ENCODE results near the gene DAGLB.

DNA sequence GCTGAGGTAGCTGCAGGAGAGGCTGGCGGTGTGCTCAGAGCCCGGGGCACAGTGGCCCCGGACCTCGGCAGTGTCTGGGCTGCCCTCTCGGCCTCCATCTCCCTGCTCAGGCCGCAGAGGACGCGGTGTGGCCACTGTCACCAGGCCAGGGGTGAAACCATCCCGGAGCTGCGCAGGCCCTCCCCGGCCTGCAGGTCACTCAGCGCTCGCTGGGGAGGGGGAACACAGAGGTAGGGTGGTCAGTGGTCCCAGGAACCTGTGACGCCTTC is 49.8 kb upstream of the DAGLB start:
- TF ChIP-seq TARDBP (IDR thresholded peaks at IDR 0.05) (no peak), SP1 (IDR thresholded peaks at IDR 0.05) (no peak), SUZ12 (IDR thresholded peaks at IDR 0.05) (no peak), HDGF (IDR thresholded peaks at IDR 0.05; ENCODE audit: borderline replicate concordance) (no peak), FOXM1 (IDR thresholded peaks at IDR 0.05; ENCODE audit: borderline replicate concordance) (no peak), NFRKB (IDR thresholded peaks at IDR 0.05) (no peak), FOXA1 (IDR thresholded peaks at IDR 0.05) (no peak), L3MBTL2 (conservative IDR thresholded peaks at IDR 0.05) (no peak), LEF1 (IDR thresholded peaks at IDR 0.05; ENCODE audit: borderline replicate concordance) (no peak), ELF4 (IDR thresholded peaks at IDR 0.05) (no peak)
- TF ChIP-seq, protein P1, sequence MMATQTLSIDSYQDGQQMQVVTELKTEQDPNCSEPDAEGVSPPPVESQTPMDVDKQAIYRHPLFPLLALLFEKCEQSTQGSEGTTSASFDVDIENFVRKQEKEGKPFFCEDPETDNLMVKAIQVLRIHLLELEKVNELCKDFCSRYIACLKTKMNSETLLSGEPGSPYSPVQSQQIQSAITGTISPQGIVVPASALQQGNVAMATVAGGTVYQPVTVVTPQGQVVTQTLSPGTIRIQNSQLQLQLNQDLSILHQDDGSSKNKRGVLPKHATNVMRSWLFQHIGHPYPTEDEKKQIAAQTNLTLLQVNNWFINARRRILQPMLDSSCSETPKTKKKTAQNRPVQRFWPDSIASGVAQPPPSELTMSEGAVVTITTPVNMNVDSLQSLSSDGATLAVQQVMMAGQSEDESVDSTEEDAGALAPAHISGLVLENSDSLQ (IDR thresholded peaks at IDR 0.05) = no peak

Data from HEK293T (cell line).